Measurements from ENCODE around the gene EPHX1.
A peak's percentile ranks its signal among the peaks of the same experiment; 100 is the strongest.
"Not testable (repeated sequence)": the region's sequence is repeated elsewhere in the genome, so short reads cannot be mapped to it uniquely, and the experiment has no call there.

EPHX1 gene

GRCh38 chr1:225777583-225778336, 32.2 kb upstream of the EPHX1 start, which contains the start of gene SRP9:
Gene SRP9, plus strand, starts transcription at chr1:225777826. Its CDS starts 115 bp downstream, at chr1:225777941.
- DNase-seq (ENCODE audit: low read depth) = peak; percentile 94

GRCh38 chr1:225778337-225778669, 31.6 kb upstream of the EPHX1 start:
- DNase-seq (ENCODE audit: low read depth) = no peak

- DNase-seq (ENCODE audit: low read depth) = not testable (repeated sequence)
These were observed 30.8 kb upstream of the EPHX1 start for GRCh38 chr1:225779165-225779564.

GRCh38 chr1:225780134-225780533, 29.8 kb upstream of the EPHX1 start:
- no peak for DNase-seq (ENCODE audit: low read depth)

GRCh38 chr1:225780630-225781029, 29.3 kb upstream of the EPHX1 start:
- no peak for DNase-seq (ENCODE audit: low read depth)

- not testable (repeated sequence) for DNase-seq (ENCODE audit: low read depth)
These were observed 20.8 kb upstream of the EPHX1 start for GRCh38 chr1:225789142-225789541.

- DNase-seq (ENCODE audit: low read depth) = no peak
These were observed 15.0 kb upstream of the EPHX1 start for GRCh38 chr1:225794954-225795353.

GRCh38 chr1:225796097-225796496, 13.8 kb upstream of the EPHX1 start:
- DNase-seq (ENCODE audit: low read depth) = not testable (repeated sequence)

- DNase-seq (ENCODE audit: low read depth) = not testable (repeated sequence)
These were observed 8.8 kb upstream of the EPHX1 start for GRCh38 chr1:225801146-225801545.

GRCh38 chr1:225806249-225806648, 3.7 kb upstream of the EPHX1 start:
- DNase-seq (ENCODE audit: low read depth) = no peak

- DNase-seq (ENCODE audit: low read depth) = not testable (repeated sequence)
These were observed 3.2 kb upstream of the EPHX1 start for GRCh38 chr1:225806736-225807135.

- no peak for DNase-seq (ENCODE audit: low read depth)
These were observed 1.8 kb upstream of the EPHX1 start for GRCh38 chr1:225808136-225808535.

GRCh38 chr1:225810579-225811538, 935 bp downstream of the EPHX1 start:
- not testable (repeated sequence) for DNase-seq (ENCODE audit: low read depth)

GRCh38 chr1:225811622-225812487, 1.9 kb downstream of the EPHX1 start:
- DNase-seq (ENCODE audit: low read depth) = no peak

GRCh38 chr1:225812488-225813213, 2.7 kb downstream of the EPHX1 start:
- DNase-seq (ENCODE audit: low read depth) = no peak

- no peak for DNase-seq (ENCODE audit: low read depth)
These were observed 3.5 kb downstream of the EPHX1 start for GRCh38 chr1:225813214-225813964.

- no peak for DNase-seq (ENCODE audit: low read depth)
These were observed 4.5 kb downstream of the EPHX1 start for GRCh38 chr1:225814381-225814780.

- not testable (repeated sequence) for DNase-seq (ENCODE audit: low read depth)
These were observed 5.2 kb downstream of the EPHX1 start for GRCh38 chr1:225815090-225815489.

- DNase-seq (ENCODE audit: low read depth) = no peak
These were observed 5.7 kb downstream of the EPHX1 start for GRCh38 chr1:225815526-225816178.

Data from non-pigmented ciliary epithelial cell (primary cell).